ENCODE results near the gene CD8B. TPM values are rescaled to one million over a fixed set of nuclear protein-coding genes. Genes with fewer than 3 reads are reported as not detected.

Gene CD8B
- total RNA-seq, 1 donor from 2014 or later: 2.1 TPM

GRCh38 chr2:86806059-86806857 lies 55.4 kb downstream of the CD8B start:
- intact Hi-C loops (cut with DNase I): no loop called here
- no peak for TF ChIP-seq CTCF (IDR thresholded peaks at IDR 0.05)
- DNase-seq: no peak
- H3K27me3 ChIP-seq: peaks cover 35% of the 10 kb centered on the region
- no peak for ATAC-seq
- H3K36me3 ChIP-seq: no peaks in the 10 kb centered on the region
- H3K9me3 ChIP-seq: no peaks in the 10 kb centered on the region
- peaks cover 26% of the 10 kb centered on the region for H3K4me1 ChIP-seq
- H3K4me3 ChIP-seq: no peak overlapping the region
- no peak overlapping the region for H3K27ac ChIP-seq

DNA sequence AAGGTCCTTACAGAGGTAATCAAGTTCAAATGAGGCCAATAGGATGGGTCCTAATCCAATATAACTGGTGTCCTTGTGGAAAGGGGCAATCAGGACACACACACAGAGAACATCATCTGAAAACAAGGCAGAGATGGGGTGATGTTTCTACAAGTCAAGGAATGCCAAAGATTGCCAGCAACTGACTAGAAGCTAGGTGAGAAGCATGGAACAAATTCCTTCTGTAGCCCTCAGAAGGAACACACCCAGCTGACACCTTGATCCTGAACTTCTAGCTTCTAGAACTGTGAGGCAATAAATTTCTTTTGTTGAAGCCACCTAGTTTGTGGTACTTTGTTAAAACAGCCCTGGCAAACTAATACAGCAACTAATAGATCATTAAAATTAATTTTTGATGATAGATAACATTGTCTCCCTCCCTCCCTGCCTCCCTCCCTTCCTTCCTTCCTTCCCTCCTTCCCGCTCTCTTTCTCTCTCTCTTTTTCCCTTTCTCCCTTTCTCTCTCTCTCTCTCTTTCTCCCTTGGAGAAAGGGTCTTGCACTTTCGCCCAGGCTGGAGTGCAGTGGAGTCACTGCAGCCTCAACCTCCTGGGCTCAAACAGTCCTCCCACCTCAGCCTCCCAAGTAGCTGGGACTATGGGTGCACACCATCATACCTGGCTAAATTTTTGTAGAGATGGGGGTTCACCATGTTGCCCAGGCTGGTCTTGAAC lies 60.7 kb downstream of the CD8B start:
- intact Hi-C loops (cut with DNase I): no loop called here
- DNase-seq (no peak), ATAC-seq (no peak)
- Histone ChIP-seq H3K4me1 (no peaks in the 10 kb centered on the region), H3K36me3 (no peaks in the 10 kb centered on the region), H3K27ac (no peak overlapping the region), H3K27me3 (no peaks in the 10 kb centered on the region), H3K9me3 (no peaks in the 10 kb centered on the region), H3K4me3 (no peak overlapping the region)
- TF ChIP-seq CTCF (IDR thresholded peaks at IDR 0.05): no peak

DNA sequence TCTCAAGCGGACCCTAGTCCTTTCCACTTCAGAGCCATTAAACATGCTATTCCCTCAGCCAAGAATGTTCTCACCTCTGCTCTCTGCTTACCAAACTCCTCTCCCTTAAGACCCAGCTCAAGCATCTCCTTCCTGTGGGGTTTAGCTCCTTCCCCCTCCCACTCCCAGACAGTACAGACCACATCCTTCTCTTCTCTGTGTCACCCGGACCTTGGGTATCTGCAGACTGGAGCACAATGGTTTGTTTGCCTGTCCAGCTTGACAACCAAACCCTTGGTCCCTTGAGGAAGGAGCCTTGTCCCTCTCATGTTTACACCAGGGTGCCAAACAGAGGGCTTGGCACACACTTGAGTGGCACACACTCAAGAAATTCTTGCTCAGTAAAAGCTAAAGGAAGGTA lies 66.8 kb downstream of the CD8B start:
- Histone ChIP-seq H3K27ac (no peak overlapping the region), H3K9me3 (no peaks in the 10 kb centered on the region), H3K4me3 (no peak overlapping the region), H3K36me3 (no peaks in the 10 kb centered on the region), H3K27me3 (peaks cover 42% of the 10 kb centered on the region), H3K4me1 (peaks cover 11% of the 10 kb centered on the region)
- ATAC-seq (peak; percentile 19), DNase-seq (no peak)
- no peak for TF ChIP-seq CTCF (IDR thresholded peaks at IDR 0.05)
- intact Hi-C loops (cut with DNase I): no loop called here

GRCh38 chr2:86793752-86794151 lies 67.9 kb downstream of the CD8B start:
- intact Hi-C loops (cut with DNase I): no loop called here
- ATAC-seq: no peak

GRCh38 chr2:86791573-86791972 lies 70.1 kb downstream of the CD8B start:
- Histone ChIP-seq H3K27me3 (peaks cover 57% of the 10 kb centered on the region), H3K27ac (no peak overlapping the region), H3K9me3 (no peaks in the 10 kb centered on the region), H3K4me3 (no peak overlapping the region), H3K4me1 (peaks cover 20% of the 10 kb centered on the region), H3K36me3 (no peaks in the 10 kb centered on the region)
- intact Hi-C loops (cut with DNase I): no loop called here
- no peak for TF ChIP-seq CTCF (IDR thresholded peaks at IDR 0.05)
- DNase-seq (no peak), ATAC-seq (no peak)

More at GRCh38 chr2:86793752-86794151, 67.9 kb downstream of the CD8B start:
- Histone ChIP-seq H3K27ac (no peak overlapping the region), H3K27me3 (peaks cover 53% of the 10 kb centered on the region), H3K4me3 (no peak overlapping the region), H3K9me3 (no peaks in the 10 kb centered on the region), H3K36me3 (no peaks in the 10 kb centered on the region), H3K4me1 (peaks cover 20% of the 10 kb centered on the region)
- DNase-seq: no peak
- no peak for TF ChIP-seq CTCF (IDR thresholded peaks at IDR 0.05)

Data from upper lobe of right lung (tissue), 1 donor.